HG03520 (cell line): Measurements from ENCODE around the gene CYCS.

Experiments
- ATAC-seq: cut with Tn5 transposase; IDR thresholded peaks from one replicate; pipeline ENCODE4 v1.9.1; 2021; ENCODE audit warnings: mild to moderate bottlenecking, moderate library complexity; ENCODE audit not compliant: unreplicated experiment

Gene CYCS

DNA sequence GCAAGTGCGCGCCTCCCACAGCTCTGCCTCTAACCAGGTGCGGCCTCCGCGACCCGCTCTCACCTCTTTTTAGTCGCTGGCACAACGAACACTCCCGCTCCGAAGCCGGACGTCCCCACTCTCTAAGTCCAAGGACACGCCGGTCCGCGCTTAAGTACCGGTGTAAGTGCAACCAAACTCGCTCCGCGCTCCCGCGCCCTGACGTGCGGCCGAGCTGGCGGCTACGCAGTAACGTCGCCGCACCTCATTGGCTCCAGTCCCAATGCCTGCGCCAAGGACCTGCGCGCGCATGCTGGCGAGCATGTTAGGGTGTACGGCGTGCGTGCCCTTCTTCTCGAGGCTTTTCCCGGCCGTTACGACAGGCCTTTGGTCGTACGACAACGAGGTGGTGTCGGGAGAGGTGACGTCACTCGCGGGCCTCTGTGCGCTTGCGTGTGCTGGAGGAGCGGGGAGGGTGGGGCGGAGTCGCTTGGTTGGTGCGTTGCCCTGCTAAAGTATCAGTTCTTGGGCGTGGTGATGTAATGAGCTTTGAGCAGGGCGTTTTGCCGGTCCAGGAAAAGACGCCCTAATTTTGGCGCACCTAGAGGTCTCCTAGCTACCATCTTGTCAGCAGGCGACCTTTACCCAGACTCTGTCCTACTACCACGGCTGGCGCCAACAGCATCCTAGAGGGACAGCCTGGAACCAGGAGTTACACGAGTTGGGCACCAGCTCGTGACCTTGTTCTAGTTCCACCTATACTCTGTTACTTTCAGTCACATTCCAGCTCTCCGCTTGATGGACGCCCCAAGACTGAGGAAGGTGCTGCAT lies at the start of gene CYCS:
Gene CYCS, minus strand, starts transcription at position 124 of the 810 bp plus-strand sequence. CDS start 1,141 bp downstream, outside the sequence.
- peak; percentile 91 for ATAC-seq

DNA sequence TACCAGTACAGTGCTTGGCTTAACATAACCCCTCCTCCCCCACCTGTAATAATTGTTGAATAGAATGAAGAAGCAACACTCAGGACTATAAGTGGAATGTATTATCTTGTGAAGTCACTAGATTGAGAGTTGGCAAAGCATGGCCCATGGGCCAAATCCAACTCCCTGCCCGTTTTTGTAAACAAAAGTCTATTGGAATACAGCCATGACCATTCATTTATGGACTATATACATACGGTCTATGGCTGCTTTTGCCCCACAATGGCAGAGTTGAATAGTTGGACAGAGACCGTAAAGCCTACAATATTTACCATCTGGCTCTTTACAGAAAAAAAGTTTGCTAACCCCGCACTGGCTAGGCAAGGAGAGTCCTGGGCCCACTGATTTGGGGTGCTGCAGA lies 48.1 kb upstream of the CYCS start:
- no peak for ATAC-seq

DNA sequence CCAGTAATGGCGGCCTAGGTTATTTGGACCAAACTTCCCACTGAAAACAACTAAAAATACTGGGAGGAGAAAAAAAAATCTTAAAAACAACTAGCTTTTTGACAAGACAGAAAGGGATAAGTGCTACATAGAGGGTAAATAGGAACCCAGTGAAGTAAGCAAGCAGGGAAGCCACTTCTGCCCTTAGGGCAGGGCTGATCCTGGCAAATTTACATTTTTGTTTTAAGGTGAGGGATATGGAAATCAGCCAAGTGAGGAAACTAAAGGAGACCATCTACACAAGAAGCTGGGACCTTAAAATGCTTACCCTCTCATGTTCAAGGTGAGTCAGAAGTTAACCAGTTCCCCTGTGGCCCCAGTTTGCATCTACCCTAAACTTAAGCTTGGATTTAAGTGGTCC lies 46.5 kb upstream of the CYCS start:
- ATAC-seq: no peak

DNA sequence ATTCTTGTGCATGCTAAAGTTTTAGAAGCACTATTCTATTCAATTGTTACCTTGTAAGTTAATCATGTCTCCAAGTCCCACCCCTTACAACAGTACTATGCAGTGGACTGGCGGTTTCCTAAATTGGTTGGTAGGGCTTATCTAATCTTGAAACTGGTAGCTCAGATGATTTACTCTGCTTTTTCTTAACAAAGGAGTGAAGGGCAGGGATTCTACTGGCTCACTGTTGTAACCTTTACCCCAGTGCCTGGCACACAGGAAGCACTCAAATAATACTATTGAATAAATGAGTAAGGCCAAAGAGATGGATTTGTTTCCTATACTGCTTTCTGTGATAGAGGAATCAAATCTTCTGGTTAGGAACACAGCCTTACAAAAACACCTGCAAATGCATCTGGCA lies 46.0 kb upstream of the CYCS start:
- no peak for ATAC-seq

DNA sequence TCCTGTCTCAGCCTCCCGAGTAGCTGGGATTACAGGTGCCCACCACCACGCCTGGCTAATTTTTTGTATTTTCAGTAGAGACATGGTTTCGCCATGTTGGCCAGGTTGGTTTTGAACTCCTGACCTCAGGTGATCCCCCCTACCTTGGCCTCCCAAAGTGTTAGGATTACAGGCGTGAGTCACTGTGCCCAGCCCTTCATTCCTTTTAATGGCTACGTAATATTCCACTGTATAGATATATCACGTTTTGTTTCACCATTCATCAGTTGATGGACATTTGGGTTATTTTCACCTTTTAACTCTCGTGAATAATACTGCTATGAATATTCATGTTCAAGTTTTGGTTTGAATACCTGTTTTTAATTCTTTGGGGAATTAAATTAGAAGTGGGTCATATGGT lies 44.6 kb upstream of the CYCS start:
- no peak for ATAC-seq

DNA sequence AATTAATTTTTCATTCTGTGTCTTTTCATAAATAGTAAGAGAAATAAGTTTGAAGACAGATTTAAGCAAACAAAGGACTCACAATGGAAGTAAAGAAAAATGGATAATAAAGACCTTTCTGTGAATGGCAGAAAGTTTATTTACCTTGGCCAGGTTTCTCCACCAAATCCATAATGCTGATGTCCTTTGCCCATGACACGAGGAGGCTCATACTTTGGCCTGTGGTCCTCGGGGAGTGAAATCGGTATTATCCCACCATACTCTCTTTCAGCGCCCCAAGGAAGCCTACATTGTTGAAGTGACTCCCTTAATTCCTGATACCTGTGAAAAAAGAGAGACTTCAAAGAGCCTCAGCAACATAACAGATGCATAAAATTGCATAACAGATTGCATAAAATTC lies 43.1 kb upstream of the CYCS start:
- ATAC-seq: no peak

DNA sequence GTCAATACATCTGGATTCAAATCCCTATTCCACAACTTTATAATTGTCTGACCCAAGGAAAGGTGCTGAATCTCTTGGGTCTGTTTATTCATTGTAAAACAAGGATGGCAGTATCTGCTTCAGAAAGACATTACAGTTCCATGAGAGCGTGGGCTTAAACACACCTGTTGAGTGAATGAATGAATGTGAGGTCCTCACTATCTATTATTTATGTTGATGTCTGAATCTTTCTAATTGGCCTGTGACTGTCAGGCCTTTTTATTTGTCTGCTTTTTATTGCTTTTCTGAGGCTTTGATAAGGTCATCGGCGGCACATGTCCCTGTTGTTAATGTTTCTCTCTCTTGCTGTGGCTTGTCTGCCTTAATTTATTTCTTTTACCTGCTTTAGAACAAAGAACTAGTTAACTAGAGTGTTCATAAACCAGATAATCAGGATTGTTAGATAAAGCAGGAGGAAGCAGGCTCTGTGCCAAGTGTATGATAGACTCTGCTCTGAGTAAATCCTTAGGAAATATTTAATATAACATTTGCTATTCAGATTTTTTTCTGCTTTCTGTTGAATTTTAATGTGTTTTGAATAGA lies 42.3 kb upstream of the CYCS start:
- no peak for ATAC-seq

DNA sequence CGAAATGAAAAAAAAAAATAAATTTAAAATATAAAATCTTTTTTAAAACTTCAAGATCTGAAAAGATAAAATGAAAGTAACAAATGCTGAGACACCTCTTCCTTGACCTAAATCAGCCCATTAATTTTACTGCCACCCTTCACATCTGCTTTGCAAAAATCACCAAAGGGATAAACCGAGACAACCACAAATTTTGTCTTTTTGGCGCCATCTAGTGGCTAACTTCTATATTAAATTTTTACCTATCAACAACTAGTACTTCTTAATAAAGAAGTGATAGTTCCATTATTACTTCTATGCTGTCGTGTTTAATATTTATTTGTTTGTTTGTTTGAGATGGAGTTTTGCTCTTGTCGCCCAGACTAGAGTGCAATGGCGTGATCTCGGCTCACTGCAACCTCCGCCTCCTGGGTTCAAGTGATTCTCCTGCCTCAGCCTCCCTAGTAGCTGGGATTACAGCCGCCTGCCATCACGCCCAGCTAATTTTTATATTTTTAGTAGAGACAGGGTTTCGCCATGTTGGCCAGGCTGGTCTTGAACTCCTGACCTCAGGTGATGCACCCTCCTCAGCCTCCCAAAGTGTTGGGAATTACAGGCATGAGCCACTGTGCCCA lies 35.0 kb upstream of the CYCS start:
- ATAC-seq: peak; percentile 53

DNA sequence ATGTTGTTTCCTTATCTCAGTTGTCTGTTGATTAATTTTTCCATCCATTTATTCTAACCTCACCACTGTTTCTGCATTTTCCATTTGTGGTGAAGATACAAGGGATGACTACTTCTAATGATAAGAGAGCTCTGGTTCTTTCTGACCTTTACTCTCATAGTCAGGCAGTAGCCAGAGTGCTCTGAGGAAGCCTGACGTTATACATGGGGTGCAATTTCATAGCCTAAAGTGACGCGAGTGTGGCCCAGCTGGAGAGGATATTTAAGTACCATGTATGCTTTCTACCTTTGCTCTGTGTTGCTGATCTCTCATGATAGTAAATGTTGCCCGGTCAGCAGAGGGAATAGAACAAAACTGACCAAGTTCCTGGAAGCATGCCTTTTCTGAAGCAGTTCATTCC lies 33.9 kb upstream of the CYCS start:
- ATAC-seq: no peak

DNA sequence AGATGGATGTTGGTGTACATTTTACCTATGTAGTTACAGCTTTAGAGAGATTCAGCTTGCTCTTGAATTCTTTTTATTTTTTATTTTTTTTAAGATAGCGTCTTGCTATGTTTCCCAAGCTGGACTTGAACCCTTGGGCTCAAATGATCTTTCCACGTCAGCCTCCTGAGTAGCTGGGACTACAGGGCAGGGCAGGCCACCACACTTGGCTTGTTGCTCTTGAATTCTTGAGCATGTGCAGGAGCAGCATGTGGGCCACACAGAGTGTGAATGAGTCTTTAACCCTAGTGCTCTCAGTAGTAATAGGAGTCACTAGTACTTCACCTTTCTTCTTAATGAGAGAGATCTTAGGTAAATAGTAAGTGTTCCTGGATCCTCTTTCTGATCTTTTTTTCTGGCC lies 26.7 kb upstream of the CYCS start:
- ATAC-seq: no peak

DNA sequence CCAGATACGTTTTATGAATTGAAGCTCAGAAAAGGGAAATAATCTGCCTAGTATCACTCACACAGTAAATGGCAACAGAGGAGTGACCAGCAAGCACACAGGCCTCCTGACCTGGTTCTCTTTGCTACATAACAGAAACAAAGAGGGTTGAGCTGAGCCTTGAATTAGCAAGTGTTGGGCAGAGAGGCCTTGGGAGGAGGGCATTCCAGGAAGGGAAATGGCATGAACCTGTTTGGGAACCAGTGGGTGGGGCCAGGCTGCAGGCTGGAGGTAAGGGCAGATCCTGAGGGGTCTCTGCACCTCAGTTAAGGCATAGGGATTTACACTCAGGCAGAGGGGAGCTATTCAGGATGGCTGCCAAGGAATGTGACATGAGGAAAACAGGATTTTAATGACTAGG lies 24.8 kb upstream of the CYCS start:
- no peak for ATAC-seq

DNA sequence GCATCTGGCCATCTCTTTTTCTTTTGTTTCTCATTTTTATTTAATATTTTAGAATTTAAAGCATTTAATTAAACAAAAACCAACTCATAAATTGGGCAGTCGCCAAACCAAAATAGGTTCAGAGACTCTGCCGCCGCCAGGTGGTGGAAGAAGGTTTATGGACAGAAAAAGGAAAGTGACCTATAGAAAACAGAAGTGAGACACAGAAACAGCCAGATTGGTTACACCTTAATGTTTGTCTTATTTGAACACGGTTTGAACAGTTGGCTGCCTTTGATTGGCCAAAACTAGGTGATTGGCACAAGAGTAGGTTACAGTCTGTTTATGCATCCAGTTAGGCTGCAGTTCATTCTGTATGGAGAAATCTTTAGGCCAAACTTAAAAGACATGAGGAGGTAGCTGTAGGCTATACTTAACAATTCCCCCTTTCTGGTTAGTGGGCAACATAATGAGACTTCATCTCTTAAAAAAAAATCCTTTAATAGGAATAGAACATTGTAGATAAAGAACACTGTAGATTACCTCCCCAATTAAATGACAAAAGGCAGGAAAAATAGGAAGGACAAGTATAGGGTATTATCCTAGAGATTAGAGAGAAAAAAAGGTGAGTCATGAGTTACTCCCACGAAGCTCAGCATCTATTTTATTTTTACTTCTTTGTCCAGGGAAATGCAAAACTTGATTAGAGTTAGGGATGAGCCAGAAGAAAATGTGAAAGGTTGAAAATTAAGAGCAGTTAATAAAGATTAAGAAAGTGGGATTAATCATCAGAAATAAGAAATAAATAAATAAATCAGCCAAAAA lies 23.9 kb upstream of the CYCS start:
- ATAC-seq: no peak

DNA sequence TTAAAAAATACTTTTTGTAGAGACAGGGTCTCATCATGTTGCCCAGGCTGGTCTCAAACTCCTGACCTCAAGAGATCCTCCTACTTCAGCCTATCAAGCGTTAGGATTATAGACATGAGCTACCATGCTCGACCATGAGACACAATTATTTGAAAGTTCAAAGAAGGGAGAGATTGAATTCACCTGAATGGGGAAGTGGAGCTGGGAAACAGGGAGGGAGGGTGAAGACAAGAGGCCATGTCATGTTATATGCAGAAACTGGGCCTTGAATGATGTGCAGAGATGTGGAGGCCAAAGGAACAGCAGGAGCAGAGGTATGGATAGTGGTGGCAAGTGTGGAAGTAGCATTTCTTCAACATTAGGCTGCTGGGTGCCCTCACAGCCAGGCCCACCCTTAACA lies 18.7 kb upstream of the CYCS start:
- no peak for ATAC-seq

DNA sequence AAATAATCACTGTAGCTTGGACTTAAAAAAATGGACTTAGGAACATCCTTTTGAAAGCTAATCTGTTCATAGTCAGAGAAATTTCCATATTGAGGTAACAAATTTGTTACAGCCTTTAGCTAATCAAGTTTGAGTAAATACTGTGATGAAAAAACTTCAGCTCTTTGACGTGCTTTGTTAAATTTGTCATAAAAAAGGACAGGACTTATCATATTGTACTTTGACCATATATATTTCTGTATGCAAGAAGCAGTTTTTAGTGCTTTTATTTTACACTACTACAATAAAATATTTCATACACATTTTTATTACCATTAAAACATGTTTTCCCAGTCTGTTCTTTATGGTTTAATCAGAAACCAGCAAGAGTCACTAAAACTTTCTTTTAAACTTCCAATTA lies 14.5 kb upstream of the CYCS start:
- ATAC-seq: no peak

DNA sequence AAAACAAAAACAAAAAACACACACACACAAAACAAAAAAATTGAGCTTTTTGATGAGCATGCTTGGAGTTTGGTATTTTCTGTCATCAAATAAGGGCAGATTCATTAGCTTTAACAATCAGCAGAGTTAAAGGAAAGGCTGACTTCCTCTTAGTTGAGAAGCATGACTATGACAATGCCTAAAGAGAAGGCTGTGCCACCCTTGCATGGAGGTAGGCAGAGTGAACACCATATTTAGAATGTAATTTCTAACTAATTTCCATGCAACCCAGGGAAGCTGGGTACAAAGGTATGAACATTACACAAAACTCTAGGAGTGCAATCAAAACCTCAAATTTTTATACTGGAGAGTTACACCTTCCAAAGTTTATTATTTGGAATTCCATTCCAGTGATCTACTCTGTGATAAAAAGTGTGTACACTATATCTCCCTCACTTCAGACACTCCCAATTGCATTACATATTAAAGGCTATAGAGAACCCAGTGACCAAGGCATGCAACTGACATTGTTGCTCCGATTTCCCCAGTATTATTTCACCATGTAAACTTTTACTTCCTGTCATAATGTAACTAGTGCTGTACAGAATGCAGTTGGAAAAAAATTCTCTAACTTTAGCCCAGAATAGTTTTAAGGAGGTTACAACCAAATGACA lies 9.4 kb upstream of the CYCS start:
- no peak for ATAC-seq

DNA sequence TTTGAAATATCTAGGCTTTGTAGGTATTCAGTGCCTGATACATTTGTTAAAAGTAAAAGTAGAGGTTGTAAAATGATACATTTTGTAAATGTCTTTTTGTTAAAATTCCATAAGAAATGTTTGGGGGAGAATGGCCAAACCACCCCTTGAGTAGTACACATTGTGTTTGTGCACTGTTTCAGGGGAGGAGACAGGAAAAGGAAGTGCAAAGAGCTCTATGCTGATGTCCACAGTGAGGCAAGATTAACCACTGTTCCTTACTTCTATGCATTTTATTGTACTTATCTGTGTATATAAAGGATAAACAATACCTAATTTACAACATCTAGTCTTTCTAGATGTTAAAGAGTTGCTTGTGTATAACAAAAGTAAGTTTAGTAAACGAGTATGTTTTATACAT lies 7.4 kb upstream of the CYCS start:
- ATAC-seq: no peak

DNA sequence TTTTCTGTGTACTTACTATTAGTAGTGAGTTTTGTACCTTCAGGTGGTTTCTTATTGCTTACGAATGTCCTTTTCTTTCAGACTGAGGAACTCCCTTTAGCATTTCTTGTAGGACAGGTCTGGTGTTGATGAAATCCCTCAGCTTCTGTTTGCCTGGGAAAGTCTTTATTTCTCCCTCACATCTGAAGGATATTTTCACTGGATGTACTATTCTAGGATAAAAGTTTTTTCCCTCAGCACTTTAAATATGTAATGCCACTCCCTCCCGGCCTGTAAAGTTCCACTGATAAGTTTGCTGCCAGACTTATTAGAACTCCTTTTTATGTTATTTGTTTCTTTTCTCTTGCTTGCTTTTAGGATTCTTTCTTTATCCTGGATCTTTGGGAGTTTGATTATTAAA lies 1.7 kb upstream of the CYCS start:
- no peak for ATAC-seq

DNA sequence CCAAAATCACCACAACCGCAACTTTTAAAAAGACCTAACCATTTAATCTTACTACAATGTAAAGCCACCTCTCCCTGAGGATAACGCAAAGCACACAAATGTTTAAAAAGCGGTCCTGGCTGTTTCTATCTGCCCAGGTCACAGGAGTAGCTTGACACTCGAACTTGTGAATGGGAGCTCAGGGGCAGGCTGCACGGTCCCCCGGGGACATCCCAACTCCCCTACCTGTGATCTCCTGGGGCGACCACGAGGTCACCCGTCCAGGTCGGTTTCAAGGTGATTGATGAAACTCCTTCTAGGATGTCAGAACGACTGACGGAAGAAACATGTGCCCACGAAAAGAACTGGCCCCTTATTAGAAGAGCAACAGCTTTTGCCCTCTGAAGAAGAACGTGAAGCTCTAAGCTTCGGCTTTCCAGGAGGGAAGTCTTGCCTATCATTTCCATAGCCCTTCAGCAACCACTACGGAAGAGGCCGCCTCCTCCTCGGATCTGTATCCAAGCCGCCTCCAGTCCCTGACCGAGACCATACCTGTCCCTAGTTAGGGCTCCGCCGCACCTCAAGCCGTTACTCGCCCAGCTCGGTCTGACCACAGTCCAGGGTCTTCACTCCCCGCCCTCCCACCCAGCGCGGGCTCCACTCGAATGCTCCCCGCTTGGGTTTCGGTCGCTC lies 459 bp downstream of the CYCS start:
- no peak for ATAC-seq

DNA sequence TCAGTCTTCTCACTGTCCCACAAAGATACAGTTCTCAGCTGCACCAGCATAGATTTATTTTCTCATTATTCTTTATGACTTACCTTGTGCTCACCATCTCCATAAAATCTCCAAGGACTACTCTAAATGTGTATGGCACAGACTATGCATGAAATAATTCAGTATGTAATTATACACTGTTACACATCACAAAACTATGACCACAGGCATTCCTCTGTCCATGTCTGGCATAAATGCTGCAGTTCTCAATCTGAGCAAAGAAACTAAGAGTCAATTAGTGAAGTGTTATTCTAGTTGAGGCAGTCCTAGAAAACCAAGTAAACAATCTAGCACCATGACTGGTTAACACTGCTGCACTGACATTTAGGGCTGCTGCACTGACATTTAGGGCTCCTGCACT lies 2.7 kb downstream of the CYCS start:
- ATAC-seq: no peak

DNA sequence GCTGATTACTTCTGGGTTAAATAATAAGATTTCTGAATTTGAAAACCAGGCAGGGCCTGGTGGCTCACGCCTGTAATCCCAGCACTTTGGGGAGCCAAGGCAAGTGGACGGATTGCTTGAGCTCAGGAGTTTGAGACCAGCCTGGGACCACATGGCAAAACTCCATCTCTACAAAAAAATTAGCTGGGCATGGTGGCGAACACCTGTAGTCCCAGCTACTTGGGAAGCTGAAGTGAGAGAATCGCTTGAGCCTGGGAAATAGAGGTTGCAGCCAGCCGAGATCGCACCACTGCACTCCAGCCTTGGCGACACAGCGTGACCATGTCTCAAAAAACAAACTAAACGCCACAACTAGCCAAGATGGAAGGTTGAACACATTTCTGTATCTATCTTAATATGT lies 3.5 kb downstream of the CYCS start:
- ATAC-seq: no peak

DNA sequence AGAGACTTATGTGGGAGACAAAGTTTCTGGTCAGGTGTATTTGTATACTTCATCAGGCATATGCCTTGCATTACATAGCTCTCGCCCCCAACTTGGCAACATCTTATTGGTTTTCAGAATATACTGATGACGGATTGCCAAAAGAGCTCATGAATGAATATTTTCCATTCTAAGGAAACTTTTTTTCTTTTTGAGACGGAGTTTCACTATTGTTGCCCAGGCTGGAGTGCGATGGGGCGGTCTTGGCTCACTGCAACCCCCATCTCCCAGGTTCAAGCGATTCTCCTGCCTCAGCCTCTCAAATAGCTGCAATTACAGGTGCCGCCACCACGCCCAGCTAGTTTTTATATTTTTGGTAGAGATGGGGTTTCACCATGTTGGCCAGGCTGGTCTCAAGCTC lies 6.0 kb downstream of the CYCS start:
- no peak for ATAC-seq
